T-helper 1 cell treated with Interleukin-12 subunit alpha and Interleukin-12 subunit beta and Interleukin-4 antibody, amounts not matched to agents 30 ng/mL and 1 ng/mL, for 36 hours (primary cell): ENCODE data around the gene MXRA8. TPM values are rescaled to one million over a fixed set of nuclear protein-coding genes. Genes with fewer than 3 reads are reported as not detected.

ENCODE experiments used
- intact Hi-C: fragments of 100-400 bp; cut with micrococcal nuclease; formaldehyde crosslinking; loops from one replicate; pipeline ENCODE4 v1.15.1; 2024
- total RNA-seq: library from RNA; stranded (reverse); gene quantifications from 2 replicates; pipeline ENCODE4 v1.2.3, GENCODE V29; 2022

Gene MXRA8
- total RNA-seq, 1 donor from 2014 or later: 0.25 TPM

DNA sequence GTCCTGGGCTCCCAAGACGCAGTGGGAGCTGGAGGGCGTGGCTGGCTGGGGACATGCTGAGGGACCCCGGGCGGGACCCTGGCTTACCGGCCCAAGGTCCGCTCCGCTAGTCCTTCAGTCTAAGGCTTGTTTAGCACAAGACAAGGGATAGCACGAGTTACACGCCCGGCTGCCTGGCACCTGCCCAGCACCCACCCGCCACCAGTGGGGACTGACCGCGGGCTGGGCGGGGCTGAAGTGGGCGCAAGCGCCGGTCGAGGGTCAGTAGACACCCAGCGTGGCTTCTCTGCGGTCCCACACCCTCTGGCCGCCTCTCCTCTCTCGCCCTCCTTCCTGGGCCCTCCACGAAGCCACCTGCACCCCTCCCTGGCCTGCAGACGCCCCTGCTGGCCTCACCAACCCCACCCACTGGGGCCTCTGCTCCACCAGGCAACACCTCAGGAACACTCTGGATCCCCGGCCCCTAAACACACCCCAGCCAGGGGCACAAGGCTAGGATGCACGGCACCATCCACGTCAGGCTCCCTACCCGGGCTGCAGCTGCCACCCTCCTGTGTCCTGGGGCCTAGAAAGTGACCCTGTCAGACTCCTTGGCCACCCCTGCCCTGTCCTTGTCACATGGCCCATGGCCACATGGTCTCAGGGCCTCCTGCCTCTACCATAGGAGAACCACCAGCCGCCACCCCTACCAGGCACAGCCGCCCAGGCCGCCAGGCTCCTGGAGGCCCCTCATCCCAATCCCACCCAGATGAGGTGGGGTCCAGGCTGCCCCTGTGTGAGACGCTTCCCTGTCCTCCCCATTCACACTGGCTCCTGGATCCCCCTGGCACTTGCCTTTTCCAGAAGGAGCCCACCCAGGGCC lies 21.2 kb downstream of the MXRA8 start:
- intact Hi-C loops: no loop called here

DNA sequence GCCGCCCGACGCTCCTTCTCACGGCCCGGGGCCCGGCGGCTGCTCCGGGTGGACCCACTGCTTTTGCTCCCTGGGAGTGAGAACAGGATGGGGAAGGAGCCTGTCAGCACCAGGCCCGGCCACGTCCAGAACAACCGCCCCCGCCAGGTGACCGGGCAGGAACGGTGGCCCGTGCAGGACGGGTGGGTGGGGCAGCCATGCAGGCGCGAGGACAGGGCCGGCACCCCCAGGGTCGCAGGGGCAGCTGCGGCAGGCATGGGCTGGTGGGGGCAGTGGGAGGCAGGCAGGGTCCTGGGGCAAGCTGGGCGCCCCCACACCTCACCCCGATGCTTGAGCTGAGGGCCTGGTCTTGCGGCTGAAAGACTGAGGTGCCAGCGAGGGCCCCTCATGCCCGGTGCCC lies 21.9 kb downstream of the MXRA8 start:
- intact Hi-C loops: no loop called here

DNA sequence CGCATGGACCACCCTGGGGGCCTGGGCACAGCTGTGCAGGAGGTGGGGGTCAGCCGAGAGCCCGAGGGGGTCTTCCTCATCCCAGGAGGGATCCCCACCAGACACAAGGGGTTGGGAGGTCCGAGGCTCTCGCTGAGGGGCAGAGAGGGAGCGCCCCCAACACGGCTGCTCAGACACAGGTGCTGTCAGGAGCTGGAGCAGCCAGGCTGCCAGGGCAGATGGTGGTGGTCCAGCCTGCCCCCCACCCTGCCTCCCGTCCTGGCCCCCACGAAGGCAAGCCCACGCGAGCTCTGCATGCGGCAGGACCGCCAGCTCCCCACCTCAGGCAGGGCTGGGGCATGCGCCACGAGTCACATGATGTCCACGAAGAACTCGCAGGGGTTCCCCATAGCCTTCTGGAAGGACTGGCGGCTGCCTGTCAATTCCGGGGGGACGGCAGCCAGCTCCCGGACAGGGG lies 22.5 kb downstream of the MXRA8 start:
- intact Hi-C loops: no loop called here

DNA sequence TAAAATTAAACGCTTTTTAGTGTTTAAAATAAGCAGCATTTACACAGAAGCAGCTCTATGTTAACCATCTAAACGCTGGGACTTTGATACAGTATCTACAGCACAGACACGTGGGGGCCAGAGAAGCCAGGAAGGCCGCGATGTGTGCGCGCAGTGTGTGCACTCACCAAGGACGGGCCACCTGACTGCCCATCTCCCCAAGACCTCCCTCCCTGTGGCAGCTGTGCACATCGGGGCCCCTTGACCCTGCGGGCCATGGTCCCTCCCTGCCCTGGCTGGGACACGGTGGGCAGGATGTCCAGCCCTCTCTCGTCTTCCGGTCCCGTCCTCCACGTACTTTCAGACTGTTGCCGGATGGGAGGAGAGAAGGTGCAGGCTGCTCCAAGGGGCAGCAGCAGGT lies 23.1 kb downstream of the MXRA8 start:
- intact Hi-C loops: no loop called here

DNA sequence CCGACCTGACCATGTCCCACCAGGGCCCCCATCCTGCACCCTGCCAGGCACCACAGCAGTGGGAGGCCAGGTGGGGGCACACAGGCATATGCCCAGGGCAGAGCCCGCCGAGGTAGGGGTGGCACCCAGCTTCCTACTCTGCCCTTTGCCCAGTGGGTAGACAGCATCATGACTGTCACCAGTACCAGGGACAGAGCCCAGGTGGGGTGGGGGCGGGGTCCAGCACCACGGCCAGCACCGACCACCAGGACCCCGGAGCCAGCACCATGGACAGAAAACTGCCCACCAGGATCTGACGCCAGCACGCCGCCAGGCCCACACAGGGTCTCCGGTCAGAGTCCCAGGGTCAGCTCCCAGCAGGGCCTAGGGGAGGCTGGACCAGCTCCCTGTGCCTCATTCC lies 23.5 kb downstream of the MXRA8 start:
- intact Hi-C loops: no loop called here

DNA sequence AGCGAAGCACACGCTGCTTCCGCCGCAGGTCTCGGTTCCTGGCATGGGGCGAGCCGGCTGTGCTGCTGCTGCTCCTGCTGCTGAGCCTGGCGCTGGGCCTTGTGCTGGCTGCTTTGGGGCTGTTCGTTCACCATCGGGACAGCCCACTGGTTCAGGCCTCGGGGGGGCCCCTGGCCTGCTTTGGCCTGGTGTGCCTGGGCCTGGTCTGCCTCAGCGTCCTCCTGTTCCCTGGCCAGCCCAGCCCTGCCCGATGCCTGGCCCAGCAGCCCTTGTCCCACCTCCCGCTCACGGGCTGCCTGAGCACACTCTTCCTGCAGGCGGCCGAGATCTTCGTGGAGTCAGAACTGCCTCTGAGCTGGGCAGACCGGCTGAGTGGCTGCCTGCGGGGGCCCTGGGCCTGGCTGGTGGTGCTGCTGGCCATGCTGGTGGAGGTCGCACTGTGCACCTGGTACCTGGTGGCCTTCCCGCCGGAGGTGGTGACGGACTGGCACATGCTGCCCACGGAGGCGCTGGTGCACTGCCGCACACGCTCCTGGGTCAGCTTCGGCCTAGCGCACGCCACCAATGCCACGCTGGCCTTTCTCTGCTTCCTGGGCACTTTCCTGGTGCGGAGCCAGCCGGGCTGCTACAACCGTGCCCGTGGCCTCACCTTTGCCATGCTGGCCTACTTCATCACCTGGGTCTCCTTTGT lies 24.7 kb downstream of the MXRA8 start:
- intact Hi-C loops: no loop called here

DNA sequence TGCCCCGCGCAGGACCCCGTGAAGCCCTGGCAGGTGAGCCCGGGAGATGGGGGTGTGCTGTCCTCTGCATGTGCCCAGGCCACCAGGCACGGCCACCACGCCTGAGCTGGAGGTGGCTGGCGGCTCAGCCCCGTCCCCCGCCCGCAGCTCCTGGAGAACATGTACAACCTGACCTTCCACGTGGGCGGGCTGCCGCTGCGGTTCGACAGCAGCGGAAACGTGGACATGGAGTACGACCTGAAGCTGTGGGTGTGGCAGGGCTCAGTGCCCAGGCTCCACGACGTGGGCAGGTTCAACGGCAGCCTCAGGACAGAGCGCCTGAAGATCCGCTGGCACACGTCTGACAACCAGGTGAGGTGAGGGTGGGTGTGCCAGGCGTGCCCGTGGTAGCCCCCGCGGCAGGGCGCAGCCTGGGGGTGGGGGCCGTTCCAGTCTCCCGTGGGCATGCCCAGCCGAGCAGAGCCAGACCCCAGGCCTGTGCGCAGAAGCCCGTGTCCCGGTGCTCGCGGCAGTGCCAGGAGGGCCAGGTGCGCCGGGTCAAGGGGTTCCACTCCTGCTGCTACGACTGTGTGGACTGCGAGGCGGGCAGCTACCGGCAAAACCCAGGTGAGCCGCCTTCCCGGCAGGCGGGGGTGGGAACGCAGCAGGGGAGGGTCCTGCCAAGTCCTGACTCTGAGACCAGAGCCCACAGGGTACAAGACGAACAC lies 25.4 kb downstream of the MXRA8 start:
- intact Hi-C loops: no loop called here

DNA sequence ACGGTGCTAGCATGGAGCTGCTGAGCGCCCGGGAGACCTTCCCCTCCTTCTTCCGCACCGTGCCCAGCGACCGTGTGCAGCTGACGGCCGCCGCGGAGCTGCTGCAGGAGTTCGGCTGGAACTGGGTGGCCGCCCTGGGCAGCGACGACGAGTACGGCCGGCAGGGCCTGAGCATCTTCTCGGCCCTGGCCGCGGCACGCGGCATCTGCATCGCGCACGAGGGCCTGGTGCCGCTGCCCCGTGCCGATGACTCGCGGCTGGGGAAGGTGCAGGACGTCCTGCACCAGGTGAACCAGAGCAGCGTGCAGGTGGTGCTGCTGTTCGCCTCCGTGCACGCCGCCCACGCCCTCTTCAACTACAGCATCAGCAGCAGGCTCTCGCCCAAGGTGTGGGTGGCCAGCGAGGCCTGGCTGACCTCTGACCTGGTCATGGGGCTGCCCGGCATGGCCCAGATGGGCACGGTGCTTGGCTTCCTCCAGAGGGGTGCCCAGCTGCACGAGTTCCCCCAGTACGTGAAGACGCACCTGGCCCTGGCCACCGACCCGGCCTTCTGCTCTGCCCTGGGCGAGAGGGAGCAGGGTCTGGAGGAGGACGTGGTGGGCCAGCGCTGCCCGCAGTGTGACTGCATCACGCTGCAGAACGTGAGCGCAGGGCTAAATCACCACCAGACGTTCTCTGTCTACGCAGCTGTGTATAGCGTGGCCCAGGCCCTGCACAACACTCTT lies 26.2 kb downstream of the MXRA8 start:
- intact Hi-C loops: no loop called here

DNA sequence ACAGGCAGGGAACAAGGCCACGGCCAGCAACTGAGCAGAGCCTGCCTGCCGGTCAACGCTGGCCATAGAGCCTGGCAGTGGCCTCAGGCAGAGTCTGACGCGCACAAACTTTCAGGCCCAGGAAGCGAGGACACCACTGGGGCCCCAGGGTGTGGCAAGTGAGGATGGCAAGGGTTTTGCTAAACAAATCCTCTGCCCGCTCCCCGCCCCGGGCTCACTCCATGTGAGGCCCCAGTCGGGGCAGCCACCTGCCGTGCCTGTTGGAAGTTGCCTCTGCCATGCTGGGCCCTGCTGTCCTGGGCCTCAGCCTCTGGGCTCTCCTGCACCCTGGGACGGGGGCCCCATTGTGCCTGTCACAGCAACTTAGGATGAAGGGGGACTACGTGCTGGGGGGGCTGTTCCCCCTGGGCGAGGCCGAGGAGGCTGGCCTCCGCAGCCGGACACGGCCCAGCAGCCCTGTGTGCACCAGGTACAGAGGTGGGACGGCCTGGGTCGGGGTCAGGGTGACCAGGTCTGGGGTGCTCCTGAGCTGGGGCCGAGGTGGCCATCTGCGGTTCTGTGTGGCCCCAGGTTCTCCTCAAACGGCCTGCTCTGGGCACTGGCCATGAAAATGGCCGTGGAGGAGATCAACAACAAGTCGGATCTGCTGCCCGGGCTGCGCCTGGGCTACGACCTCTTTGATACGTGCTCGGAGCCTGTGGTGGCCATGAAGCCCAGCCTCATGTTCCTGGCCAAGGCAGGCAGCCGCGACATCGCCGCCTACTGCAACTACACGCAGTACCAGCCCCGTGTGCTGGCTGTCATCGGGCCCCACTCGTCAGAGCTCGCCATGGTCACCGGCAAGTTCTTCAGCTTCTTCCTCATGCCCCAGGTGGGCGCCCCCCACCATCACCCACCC lies 27.0 kb downstream of the MXRA8 start, which contains the start of gene TAS1R3:
TSS of gene TAS1R3 (plus strand) at position 213 of the 898 bp plus-strand sequence. CDS start at position 279, 66 bp downstream.
- intact Hi-C loops: no loop called here

DNA sequence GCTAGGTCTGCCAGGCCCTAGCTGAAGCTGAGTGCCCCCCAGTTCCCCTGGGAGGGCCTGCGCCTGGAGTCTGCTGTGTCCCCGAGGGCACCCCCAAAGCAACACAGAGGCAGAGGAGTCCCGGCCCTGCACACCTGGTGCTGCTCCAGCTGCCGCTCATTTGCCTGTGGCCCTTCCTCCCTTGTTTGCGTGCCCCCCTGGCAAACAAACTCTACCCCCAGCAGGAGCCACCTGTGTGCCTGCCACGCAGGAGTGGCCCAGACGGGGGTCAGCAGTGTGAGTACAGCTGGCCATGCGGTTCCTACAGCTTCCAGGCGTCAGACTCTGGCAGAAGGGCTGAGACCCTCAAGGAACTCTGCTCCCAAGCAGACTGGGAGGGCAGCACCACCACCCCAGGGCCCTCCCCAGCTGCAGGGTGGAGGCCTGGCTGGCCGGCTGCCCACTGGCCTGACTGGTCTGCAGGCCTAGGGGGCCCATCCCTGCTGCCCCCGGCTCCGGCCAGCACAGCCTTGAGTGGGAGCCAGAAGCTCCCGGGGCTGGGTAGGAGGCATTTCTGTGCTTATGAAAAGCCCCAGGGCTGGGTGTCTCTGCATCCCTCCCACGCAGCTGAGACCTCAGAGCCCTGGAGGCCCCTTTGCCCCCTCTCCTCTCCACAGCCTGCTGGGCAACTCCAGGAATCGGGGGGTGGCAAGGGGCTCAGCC lies 27.8 kb downstream of the MXRA8 start:
- intact Hi-C loops: no loop called here

DNA sequence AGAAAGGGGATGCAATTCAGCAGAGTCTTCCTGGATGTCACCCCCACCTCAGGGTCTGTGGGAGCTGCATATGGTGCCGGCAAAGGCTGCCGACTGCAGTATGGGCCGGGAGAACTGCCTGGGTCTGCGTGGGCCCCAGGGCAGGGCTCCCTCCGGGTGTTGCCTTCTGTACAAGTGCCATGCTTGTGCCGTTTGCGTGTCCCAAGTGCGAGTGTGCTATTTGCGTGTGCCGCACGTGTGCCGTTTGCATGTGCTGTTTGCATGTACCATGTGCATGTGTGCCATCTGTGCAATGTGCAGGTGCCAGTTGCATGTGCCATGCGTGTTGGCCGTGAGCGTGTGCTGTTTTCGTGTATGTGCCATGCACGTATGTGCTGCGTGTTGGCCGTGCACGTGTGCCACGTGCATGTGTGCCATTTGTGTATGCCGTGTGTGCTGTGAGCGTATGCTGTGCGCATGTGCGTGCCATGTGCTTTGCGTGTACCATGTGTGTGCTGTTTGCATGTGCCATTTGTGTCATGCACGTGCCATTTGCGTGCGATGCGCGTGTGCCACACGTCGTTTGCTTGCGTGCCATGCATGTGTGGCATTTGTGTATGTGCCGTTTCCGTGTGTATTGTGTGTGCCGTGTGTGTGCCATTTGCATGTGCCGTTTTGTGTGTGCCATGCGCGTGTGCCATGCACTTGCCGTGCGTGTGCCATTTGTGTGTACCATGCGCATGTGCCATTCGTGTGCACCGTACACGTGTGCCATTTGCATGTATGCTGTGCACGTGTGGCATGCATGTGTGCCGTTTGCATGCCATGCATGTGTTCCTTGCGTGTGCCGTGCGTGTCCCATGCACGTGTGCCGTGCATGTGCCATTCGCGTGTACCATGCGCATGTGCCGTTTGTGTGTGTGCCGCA lies 28.8 kb downstream of the MXRA8 start:
- intact Hi-C loops: no loop called here

DNA sequence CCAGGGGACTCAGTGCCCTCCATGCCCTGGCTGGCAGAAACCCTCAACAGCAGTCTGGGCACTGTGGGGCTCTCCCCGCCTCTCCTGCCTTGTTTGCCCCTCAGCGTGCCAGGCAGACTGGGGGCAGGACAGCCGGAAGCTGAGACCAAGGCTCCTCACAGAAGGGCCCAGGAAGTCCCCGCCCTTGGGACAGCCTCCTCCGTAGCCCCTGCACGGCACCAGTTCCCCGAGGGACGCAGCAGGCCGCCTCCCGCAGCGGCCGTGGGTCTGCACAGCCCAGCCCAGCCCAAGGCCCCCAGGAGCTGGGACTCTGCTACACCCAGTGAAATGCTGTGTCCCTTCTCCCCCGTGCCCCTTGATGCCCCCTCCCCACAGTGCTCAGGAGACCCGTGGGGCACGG lies 30.1 kb downstream of the MXRA8 start:
- intact Hi-C loops: no loop called here

DNA sequence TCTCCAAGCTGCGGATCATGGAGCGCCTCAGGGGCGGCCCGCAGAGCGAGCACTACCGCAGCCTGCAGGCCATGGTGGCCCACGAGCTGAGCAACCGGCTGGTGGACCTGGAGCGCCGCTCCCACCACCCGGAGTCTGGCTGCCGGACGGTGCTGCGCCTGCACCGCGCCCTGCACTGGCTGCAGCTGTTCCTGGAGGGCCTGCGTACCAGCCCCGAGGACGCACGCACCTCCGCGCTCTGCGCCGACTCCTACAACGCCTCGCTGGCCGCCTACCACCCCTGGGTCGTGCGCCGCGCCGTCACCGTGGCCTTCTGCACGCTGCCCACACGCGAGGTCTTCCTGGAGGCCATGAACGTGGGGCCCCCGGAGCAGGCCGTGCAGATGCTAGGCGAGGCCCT lies 31.1 kb downstream of the MXRA8 start:
- intact Hi-C loops: no loop called here

DNA sequence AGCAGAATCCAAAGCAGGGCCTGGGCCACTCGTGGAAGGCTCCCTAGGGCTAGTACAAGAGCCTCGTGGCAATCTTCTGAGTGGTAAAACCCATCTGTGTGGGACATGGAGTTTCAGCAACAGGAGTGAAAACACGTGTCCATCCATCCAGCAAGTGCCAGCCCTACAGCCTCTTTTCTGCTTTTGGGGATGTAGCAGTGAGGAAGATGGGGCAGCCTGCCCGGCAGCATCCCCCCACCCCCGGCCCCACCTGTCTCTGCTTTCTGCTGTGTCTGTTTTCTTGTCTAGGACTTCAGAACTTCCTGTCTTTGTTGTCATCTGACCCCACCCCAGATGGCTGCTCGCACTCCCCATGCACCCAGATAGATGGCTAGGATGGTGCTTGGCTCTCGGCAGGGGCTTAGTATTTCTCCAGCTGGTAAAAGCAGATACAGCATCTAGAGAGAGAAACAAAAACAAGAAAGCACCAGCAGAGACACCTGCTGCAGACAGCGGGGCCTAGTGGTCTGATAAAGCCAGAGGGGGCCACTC lies 32.2 kb downstream of the MXRA8 start:
- intact Hi-C loops: no loop called here

DNA sequence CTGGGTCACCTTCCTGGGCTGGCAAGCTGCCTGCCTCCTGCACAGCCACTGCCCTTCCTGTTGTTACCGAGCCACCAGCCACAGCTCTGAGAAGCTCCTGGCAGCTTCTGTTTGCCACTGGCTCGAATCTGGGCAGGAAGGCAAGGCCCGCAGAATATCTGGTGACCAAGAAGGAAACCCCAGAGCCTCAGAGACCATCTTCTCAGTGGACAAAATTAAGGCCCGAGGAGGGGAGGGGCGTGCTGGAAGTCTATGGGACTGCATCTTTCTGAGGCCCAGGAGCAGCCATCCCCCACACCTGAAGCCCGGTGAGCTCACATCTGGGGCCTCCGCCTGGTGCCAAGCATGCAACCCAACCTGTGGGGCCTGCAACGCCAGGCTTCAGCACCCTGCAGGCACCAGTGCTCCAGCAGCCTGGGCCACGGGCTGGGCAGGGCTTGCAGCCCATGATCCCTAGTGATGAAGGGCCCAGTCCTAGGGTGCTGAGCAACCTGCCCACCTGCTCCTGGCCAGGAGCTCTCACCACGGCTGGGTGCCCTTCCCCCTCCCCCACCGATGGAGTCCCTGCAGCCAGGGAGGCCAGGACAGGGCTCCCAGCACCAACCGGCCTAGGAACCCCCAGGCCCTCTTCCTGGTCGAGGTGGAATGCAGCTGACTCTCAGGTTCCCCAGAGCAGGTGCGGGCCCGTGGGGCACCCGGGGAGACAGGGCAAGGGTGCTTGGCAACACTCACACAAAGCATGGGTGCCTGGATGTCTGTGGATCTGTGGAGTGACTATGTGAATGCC lies 32.9 kb downstream of the MXRA8 start:
- intact Hi-C loops: loop anchor here (2.0 kb wide), 1 partner anchor 23 kb away; the partner anchor contains the start of gene DVL1

DNA sequence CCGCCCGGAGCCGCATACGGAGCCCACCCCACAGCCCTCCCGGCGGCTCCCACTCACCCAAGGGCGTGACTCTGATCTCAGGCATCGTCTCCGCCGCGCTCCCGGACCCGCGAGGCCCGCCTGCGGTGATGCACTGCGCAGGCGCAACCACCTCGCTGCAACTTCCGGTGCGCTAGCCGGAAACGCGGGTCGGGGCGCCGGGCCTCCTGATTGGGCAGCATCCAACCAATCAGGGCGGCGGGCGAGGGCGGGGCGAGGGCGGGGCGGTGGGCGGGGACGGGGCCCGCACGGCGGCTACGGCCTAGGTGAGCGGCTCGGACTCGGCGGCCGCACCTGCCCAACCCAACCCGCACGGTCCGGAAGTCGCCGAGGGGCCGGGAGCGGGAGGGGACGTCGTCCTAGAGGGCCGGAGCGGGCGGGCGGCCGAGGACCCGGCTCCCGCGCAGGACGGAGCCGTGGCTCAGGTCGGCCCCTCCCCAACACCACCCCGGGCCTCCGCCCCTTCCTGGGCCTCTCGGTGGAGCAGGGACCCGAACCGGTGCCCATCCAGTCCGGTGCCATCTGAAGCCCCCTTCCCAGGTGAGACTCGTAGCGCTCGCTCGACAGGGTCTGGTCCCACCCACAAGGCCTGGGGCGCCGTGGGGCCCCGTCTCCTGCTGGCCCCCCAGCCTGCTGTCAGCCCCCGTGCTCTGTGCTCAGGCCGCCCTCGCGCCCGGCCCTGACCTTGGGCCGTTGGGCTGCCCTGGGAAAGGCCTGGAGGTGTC lies 33.6 kb downstream of the MXRA8 start, which contains the start of the genes CPTP and INTS11:
TSS of gene CPTP (plus strand) at position 279 of the 764 bp plus-strand sequence. CDS start 2,109 bp downstream, outside the sequence.
TSS of gene INTS11 (minus strand) at position 137 of the 764 bp plus-strand sequence. CDS start at position 85, 52 bp downstream.
- intact Hi-C loops: loop anchor here (1.0 to 2.0 kb wide), 5 partner anchors 16 to 208 kb away; partner anchors contain the start of genes AURKAIP1, C1orf159, CCNL2 and DVL1
